ENCODE data around the gene OPCML. TPM values are rescaled to one million over a fixed set of nuclear protein-coding genes. Genes with fewer than 3 reads are reported as not detected.

The OPCML gene
- total RNA-seq, 1 experiment from 2014 or later, result not detected

DNA sequence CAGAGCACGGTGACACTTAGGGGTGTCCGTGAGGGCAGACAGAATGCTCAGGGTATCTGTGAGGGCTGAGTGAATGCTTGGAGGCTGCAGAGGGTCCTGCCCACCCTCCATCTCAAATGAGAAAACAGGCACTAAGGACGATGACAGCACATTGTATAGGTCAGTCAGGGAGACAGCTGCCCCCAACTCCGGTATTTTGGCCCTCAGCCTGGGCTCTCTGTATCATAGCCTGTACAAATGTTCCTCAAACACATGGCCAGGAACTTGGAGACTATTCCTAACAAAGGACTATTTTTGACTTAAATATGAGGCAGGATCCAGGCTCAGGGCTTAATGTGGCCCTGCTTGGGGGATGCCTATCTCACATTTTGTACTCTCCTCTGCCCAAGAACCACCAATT, 145.4 kb downstream of the OPCML start:
- Histone ChIP-seq H3K9me3 (ENCODE audit: insufficient read depth, low read depth) (no peaks in the 10 kb centered on the region), H2AFZ (no peak overlapping the region), H3K36me3 (ENCODE audit: low read depth) (no peaks in the 10 kb centered on the region), H3K9me2 (ENCODE audit: insufficient read depth) (no peaks in the 10 kb centered on the region), H3K4me3 (no peak overlapping the region), H3K27ac (no peak overlapping the region), H3K4me1 (replicated peaks; ENCODE audit: insufficient read depth) (no peaks in the 10 kb centered on the region), H3K27me3 (ENCODE audit: insufficient read depth, low read depth) (peaks cover 38% of the 10 kb centered on the region), H3K79me2 (ENCODE audit: low read depth) (no peaks in the 10 kb centered on the region), H3K4me2 (no peak overlapping the region), H3F3A (ENCODE audit: insufficient read depth, low read depth) (no peaks in the 10 kb centered on the region), H4K20me1 (ENCODE audit: insufficient read depth) (no peaks in the 10 kb centered on the region)
- BruUV-seq (replicated peaks), result no TSS peak
- TF ChIP-seq, protein P1, sequence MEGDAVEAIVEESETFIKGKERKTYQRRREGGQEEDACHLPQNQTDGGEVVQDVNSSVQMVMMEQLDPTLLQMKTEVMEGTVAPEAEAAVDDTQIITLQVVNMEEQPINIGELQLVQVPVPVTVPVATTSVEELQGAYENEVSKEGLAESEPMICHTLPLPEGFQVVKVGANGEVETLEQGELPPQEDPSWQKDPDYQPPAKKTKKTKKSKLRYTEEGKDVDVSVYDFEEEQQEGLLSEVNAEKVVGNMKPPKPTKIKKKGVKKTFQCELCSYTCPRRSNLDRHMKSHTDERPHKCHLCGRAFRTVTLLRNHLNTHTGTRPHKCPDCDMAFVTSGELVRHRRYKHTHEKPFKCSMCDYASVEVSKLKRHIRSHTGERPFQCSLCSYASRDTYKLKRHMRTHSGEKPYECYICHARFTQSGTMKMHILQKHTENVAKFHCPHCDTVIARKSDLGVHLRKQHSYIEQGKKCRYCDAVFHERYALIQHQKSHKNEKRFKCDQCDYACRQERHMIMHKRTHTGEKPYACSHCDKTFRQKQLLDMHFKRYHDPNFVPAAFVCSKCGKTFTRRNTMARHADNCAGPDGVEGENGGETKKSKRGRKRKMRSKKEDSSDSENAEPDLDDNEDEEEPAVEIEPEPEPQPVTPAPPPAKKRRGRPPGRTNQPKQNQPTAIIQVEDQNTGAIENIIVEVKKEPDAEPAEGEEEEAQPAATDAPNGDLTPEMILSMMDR (conservative IDR thresholded peaks at IDR 0.05), result no peak
- TF ChIP-seq EZH2 (IDR thresholded peaks at IDR 0.05; ENCODE audit: low read depth), result no peak
- intact Hi-C loops (cut with micrococcal nuclease; ENCODE audit: unreplicated experiment), result no loop called here
- DNase-seq, result no peak
- POLR2A ChIA-PET (ENCODE audit: unreplicated experiment), result interaction anchor here (0.6 kb wide), 1 partner anchor 12 kb away, joined by 3 read pairs; no protein-coding TSS in a partner anchor
- CTCF ChIA-PET, result no interaction called here

DNA sequence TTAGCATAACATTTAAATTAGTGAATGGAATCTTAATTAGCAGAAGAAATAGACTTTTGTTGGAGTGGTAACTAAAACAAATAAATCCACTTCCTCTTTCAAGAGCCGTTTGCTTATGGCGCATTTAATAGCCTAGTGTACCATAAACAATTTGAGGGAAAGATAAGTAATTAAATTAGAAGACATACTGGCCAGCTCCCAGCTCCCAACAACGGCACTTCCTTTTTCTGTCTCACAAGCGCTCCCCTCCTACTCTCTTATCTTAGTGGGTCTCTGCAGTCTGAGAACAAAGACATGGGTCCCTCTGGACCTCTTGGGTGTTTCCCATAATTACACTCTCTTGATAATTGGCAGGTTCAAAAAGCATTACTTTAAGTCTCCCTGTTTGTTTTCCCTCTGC, 146.0 kb downstream of the OPCML start:
- H3K36me3 ChIP-seq (ENCODE audit: low read depth), result no peaks in the 10 kb centered on the region
- intact Hi-C loops (cut with micrococcal nuclease; ENCODE audit: unreplicated experiment), result no loop called here
- H3K9me2 ChIP-seq (ENCODE audit: insufficient read depth), result no peaks in the 10 kb centered on the region
- no TSS peak for BruUV-seq (replicated peaks)
- H3K9me3 ChIP-seq (ENCODE audit: insufficient read depth, low read depth), result no peaks in the 10 kb centered on the region
- CTCF ChIA-PET, result no interaction called here
- H3K4me3 ChIP-seq, result no peak overlapping the region
- no peak for TF ChIP-seq EZH2 (IDR thresholded peaks at IDR 0.05; ENCODE audit: low read depth)
- peaks cover 40% of the 10 kb centered on the region for H3K27me3 ChIP-seq (ENCODE audit: insufficient read depth, low read depth)
- no peak overlapping the region for H3K27ac ChIP-seq
- no peak overlapping the region for H3K4me2 ChIP-seq
- no peaks in the 10 kb centered on the region for H3F3A ChIP-seq (ENCODE audit: insufficient read depth, low read depth)
- POLR2A ChIA-PET (ENCODE audit: unreplicated experiment), result interaction anchor here (0.6 kb wide), 1 partner anchor 12 kb away, joined by 3 read pairs; no protein-coding TSS in a partner anchor
- no peak overlapping the region for H2AFZ ChIP-seq
- no peak for DNase-seq
- no peaks in the 10 kb centered on the region for H3K79me2 ChIP-seq (ENCODE audit: low read depth)
- no peaks in the 10 kb centered on the region for H4K20me1 ChIP-seq (ENCODE audit: insufficient read depth)
- no peaks in the 10 kb centered on the region for H3K4me1 ChIP-seq (replicated peaks; ENCODE audit: insufficient read depth)

GRCh38 chr11:133385781-133386180, 146.5 kb downstream of the OPCML start:
- Histone ChIP-seq H3K27me3 (ENCODE audit: insufficient read depth, low read depth) (peaks cover 41% of the 10 kb centered on the region), H4K20me1 (ENCODE audit: insufficient read depth) (no peaks in the 10 kb centered on the region), H3K9me2 (ENCODE audit: insufficient read depth) (no peaks in the 10 kb centered on the region), H2AFZ (no peak overlapping the region), H3F3A (ENCODE audit: insufficient read depth, low read depth) (no peaks in the 10 kb centered on the region), H3K4me1 (replicated peaks; ENCODE audit: insufficient read depth) (no peaks in the 10 kb centered on the region), H3K27ac (no peak overlapping the region), H3K9me3 (ENCODE audit: insufficient read depth, low read depth) (no peaks in the 10 kb centered on the region), H3K4me2 (no peak overlapping the region), H3K36me3 (ENCODE audit: low read depth) (no peaks in the 10 kb centered on the region), H3K79me2 (ENCODE audit: low read depth) (no peaks in the 10 kb centered on the region), H3K4me3 (no peak overlapping the region)
- ChIA-PET POLR2A (ENCODE audit: unreplicated experiment) (no interaction called here), CTCF (no interaction called here)
- intact Hi-C loops (cut with micrococcal nuclease; ENCODE audit: unreplicated experiment), result no loop called here
- TF ChIP-seq, protein P1 (conservative IDR thresholded peaks at IDR 0.05), result no peak
- no peak for TF ChIP-seq EZH2 (IDR thresholded peaks at IDR 0.05; ENCODE audit: low read depth)
- DNase-seq, result no peak
- no TSS peak for BruUV-seq (replicated peaks)

DNA sequence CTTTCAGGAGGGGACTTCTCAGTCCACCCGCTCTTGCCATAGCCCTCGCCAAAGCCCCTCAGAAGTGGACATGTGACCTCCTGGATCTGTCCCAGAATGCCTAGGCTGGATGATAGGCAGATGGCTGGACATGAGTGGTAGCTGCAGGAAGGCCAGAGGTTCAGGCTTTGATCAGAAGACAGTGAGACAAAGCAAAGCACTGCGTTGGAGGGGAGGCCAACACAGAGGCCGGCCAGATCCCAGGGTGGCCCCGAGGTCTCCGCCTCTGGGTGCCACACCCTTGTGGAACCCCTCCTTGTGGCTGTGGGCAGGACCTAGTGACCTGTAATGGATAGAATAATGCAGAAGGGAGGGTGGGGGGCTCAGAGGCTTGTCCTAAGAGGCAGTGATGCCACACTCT, 147.6 kb downstream of the OPCML start:
- Histone ChIP-seq H4K20me1 (ENCODE audit: insufficient read depth) (no peaks in the 10 kb centered on the region), H3K9me2 (ENCODE audit: insufficient read depth) (no peaks in the 10 kb centered on the region), H3K9me3 (ENCODE audit: insufficient read depth, low read depth) (no peaks in the 10 kb centered on the region), H3K4me3 (no peak overlapping the region), H3K79me2 (ENCODE audit: low read depth) (no peaks in the 10 kb centered on the region), H3K27ac (no peak overlapping the region), H3K27me3 (ENCODE audit: insufficient read depth, low read depth) (peaks cover 42% of the 10 kb centered on the region), H3K4me2 (no peak overlapping the region), H3K4me1 (replicated peaks; ENCODE audit: insufficient read depth) (no peaks in the 10 kb centered on the region), H2AFZ (no peak overlapping the region), H3F3A (ENCODE audit: insufficient read depth, low read depth) (no peaks in the 10 kb centered on the region), H3K36me3 (ENCODE audit: low read depth) (no peaks in the 10 kb centered on the region)
- ChIA-PET POLR2A (ENCODE audit: unreplicated experiment) (no interaction called here), CTCF (no interaction called here)
- TF ChIP-seq, protein P1 (conservative IDR thresholded peaks at IDR 0.05), result no peak
- TF ChIP-seq EZH2 (IDR thresholded peaks at IDR 0.05; ENCODE audit: low read depth), result no peak
- intact Hi-C loops (cut with micrococcal nuclease; ENCODE audit: unreplicated experiment), result no loop called here
- BruUV-seq (replicated peaks), result no TSS peak
- no peak for DNase-seq

All from PC-9 (cell line).